Fibroblast of skin of right biceps (primary cell): ENCODE results near the gene PKNOX2.

Experiments
- DNase-seq: peaks from one replicate; pipeline ENCODE4 v3.0.0-alpha.2; 2013

PKNOX2 gene

DNA sequence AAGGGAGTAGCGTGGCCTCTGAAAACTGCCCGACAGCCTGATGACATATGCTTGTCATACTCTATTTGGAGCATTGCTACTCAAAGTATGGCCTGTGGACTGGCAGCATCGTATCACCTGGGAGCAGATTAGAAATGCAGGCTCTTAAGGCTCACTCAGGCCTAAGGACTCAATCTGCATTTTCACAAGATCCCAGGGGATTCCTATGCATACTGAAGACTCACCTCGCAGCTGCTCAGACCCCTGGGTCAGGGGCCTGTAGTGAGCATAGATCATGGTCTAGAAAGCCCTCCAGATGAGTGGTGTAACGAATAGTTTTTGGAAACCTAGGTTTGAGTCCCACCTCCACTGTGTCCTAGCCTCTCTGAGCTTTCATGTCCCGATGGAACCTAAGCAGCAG lies 205.3 kb downstream of the PKNOX2 start:
- no peak for DNase-seq

DNA sequence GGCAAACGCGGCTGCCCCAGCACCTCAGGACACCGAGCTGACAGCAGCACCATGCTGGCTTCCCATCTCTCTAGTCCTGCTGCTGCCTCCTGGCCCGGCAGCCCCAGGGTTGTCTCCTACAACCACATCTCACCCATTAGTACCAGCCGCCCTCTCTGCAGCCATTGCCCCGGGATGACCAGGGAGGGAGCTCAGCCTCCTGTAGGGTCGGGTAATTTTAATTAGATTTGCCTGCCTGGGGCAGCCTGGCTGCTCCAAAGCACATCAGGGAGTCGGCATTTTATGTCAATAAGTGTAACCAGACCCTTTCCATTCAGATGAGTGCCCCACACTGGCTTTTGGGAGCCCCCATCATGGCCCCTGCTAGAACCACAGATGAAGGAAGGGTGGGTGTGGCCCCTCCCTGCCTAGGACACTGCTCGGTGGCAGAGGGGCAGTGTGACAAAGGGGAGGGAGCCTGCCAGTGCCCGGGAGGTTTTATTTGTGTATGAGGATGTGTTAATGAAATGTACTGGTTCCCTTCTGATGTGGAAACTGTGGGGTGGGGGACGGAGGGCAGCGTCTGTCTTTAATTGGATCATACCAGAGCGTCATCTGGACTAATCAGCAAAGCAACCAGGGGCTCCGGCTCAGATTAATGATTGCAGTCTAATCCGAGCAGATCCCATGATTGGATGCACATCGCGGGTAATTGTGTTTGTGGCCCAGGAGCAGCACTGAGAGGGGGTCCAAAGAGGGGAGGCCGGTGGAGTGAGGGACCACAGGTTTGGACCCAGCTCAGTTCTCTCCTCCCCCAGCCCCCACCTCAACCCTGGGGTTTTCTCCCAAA lies 206.2 kb downstream of the PKNOX2 start:
- no peak for DNase-seq

DNA sequence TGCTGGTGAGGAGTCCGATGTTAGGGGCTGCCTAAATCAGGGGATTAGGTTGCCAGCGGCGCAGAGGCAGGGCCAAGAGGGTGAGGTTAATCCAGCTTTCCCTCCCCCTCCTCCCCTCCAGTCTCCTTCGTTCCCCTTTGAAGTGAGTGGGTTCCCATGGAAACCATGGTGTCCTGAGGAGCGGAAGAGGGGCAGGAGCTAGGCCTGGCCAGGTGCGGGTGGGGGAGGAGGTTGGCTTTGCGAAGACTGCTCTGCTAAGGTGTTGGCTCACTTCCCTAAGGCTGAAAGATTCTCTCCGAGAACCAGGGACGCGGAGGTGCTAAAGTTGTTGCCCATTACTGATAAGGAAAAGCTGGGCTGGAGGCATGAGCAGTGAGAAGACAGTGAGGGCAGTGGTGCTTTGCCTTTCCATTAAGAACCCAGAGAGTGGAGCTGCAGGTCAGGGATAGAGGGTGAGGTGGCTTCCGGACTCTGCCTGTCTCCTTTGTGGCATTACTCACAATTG lies 206.9 kb downstream of the PKNOX2 start:
- no peak for DNase-seq

DNA sequence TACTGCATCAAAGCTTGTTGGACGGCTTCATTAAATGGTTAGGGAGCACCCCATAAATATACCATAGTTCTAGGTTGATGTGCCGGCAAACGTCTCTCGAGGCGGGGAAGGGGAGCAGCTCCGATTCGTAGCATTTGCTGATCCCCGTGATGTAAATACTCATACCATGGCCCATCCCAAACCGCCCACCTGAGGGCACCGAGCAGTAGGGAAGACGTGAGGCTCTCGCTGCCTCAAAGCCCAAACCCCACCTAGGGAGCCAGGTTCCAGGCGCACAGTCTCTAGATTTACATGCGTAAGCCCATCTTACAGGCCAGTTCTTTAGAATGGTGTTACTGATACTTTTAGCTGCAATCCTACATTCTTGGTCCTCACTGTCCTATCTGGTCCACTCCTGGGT lies 207.5 kb downstream of the PKNOX2 start:
- no peak for DNase-seq

DNA sequence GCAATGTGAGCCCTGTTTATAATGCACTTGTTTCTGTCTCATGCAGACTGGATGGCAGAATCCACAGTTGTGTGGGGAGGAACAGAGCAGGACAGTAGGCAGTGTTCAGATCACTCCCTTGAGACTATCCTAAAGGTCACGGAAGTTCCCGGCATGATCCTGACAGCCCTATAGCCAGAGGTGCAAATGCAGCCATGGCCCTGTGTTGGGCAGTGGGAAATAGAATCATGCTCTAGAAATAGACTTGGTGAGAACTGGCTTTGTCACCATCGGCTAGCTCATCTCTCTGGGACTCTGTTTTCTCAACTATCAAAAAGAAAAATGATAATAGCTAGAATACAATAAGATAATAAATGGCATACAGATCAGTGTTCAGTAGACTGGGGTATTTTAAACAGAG lies 208.4 kb downstream of the PKNOX2 start:
- no peak for DNase-seq

DNA sequence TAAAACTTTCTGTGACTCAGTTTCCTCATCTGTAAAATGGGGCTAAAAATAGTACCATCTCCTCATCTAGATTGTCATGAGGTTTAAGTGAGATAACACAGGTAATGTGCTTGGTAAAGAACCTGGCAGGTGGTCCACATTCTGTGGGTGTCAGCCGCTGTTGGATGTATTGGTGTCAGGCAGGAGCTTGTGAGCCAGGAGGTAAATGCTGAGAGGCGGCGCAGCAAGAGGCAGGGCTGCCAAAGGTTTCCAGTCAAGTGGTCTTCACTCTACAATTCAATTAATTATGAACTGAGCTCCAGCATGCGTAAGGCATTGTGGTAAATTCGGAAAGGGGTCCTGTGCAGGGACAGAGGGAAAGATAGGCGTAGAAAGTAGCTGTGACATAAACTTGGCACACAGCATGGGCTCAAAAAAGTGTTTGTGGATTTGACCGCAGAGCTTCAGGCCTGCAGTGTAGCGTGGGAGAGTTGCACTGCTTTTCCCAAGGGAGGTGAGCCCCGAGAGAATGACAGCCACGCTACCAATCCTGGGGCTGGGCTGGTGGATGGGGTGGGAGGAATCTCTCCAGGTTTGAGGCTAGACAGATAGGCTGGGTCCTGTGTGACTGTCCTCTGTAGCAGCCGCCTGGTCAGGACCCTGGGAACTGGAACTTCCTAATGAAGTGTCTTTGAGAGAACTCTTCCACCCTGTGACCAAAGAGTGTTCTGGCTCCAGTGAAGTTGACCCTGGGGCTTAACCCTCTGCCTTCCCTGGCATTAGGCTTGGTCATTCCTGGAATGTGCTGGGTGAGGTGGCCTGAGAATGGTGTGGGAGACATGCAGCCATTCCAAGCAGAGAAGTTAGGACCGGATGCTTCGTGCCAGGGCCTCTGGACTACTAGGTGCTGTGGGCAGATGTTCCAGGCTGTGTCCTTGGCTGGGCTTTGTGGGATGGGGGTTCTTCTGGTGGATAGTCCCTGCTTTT lies 209.2 kb downstream of the PKNOX2 start:
- no peak for DNase-seq

DNA sequence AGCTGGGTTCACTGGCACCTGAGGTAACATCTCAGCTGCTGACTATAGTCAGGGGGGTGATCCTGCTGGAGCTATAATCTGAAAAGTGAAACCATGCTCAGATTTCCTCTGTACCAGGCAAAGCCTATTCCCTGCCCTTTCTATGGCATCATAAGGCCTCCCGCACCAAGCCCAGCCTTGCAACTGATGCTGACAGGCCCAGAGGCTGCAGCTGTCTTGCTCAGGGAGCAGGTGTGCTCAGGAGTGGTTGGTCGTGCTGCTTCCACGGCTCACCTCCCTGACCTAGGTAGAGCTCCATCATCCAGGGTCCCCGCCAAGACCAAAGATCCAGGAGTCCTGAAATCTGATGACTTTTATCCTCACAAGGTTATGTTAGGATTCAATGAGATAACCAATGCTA lies 209.8 kb downstream of the PKNOX2 start:
- no peak for DNase-seq

DNA sequence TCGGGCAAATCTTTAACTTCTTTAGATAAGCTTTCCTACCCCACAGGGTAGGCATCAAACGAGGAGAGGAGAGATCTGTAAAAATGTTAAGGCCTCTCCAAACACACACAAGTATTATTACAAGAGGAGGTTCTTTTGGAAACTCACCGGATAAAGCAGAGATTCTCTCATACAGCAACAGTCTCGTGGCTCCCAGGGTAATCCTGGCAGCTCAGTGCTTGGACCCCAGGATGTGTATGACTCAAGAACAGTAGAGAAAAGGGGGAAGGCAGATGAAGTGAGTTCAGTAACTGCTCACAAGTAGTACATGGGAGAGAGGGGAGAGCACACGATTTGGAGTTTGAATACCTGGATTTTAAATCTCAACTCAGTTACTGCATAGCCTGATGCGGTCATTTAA lies 210.6 kb downstream of the PKNOX2 start:
- no peak for DNase-seq

DNA sequence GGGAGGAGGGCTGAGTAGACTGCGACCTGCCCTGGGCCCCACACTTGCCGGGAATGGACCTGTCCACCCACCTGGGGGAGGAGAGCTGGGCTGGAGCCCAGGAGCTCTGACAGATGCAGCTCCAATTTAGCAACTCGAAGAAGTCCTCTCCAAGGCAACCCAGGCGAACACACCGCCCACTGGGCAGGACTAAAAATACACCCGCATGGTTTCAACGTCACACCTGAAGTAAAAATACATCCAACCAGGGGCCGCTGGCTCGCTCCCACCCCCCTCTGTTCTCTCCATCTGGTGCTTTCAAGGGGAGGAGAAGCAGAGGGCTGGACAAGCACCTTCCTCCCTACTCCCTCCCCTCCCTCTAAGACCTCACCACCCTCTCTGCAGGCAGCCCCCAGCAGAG lies 211.6 kb downstream of the PKNOX2 start:
- DNase-seq = peak; percentile 16

DNA sequence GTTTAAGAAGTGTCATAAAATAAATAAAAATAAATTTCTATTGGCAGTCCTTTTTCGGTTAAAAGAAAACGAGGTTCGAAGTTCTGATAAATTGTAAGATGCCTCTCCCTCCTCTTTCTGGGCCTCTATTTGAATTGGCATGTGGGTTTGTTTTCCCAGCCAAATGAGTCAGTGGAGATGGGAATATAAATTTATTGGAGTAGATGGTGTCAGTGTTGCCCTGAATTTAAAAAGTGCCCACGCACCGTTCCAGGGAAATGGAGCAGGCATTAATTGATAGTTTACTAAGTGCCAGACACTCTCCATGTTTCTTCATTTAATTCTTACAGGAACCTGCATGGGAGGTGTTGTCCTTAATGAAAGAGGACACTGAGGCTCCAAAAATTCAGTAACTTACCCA lies 212.3 kb downstream of the PKNOX2 start:
- no peak for DNase-seq

DNA sequence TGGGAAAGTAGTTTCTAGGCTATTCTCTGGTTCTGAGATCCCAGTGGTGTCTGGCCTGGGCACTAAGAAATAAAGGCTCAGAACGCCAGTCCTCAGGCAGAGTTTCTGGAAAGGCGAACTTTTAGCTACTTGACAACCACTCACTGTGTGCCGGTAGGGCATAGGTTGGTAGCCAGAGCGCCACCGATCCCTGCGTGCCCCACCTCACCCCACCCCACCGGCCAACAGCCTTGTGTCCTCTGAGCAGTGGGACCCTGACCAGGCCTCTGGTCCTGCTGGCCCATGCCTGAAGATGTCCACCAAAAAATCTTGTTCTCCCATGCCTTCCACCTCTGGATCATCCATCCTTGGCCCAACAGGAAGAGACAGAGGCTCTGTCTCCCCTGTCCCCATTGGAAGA lies 213.5 kb downstream of the PKNOX2 start:
- no peak for DNase-seq

DNA sequence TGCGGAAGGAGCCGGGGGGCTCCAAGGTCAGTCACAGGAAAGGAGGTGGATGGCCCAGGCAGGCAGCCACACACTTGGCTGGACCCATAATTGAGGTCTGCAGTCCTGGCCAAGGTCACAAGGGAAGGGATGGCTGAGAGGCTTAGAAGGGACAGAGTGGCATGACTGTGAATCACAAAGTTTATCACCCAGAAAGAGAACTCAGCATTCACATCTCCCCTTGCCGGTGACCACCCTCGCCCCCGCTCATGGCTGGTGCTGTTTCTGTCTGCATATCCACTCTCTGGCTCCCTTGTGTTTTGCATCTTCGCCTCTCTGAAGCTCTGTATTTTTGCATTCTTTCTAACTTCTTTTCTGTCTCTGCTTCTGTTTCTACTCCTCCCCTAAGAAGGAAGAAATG lies 214.0 kb downstream of the PKNOX2 start:
- no peak for DNase-seq

DNA sequence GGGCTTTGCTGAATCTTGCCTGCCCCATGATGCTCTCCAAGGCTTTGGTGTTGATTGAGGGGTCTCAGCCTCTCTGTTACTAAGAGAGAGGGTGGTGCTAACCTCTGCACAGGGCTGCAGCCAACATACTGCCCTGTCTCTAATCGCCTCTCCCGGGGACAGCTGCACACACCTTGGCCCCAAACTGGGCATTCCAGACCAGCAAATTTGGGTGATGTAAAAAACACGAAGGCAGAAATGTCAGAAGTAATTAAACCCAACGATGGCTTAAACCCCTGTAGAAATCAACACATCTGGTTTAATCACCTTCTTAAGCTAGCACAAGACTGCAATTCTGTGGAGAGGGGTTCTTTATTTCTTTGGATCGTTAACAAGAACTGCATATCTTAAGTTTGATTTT lies 215.0 kb downstream of the PKNOX2 start:
- DNase-seq = no peak

DNA sequence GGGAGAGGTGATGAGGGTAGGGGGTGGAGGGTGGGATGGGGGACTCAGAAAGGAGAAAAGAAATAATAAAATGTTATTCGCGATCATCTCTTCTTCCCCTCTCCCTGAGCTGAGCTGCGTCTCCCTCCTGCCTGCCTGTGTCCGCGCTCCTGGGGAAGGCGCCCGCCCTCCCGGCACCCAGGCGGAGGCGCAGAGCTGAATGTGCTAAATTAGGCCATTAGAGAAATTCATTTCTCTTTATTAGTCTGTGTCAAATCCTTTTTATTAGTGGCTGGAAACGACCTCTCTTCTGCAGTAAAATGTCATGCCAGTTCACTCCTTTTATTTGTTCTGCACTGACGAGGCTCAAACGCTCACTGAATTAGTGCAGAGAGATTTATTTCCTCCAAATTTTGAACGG lies 215.4 kb downstream of the PKNOX2 start:
- no peak for DNase-seq

DNA sequence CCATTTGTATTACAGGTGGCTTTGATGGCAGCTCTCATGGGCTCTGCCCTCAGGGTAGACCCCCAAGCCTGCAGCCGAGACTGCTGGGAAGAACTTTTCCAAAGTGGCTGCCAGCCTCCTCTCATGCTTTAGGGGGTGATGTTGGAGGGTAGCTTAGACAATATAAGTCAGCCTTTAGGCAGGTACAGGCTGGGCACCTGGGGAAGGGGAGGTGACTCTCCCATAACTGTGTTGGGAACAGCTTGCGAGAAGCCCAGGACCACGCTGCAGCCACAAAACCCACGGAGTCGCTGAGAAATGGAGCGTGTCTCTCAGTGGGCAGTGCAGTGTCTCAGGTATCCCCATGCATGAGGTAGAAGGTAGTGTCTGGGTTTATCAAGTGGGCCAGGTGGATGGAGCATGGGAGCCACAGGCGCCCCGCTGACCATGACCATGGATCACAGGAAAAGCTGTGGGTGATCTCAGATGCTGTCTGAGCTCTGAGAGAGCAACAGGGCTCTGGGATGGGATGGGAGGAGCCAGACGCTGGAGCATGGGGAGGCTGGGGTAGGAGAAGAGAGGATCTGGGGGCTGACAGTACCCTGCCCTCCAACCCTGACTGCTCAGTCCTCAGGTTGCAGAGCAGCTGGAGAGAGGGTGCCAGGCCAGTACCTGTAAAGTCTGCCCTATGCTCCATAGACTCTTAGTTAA lies 216.3 kb downstream of the PKNOX2 start:
- DNase-seq = no peak

DNA sequence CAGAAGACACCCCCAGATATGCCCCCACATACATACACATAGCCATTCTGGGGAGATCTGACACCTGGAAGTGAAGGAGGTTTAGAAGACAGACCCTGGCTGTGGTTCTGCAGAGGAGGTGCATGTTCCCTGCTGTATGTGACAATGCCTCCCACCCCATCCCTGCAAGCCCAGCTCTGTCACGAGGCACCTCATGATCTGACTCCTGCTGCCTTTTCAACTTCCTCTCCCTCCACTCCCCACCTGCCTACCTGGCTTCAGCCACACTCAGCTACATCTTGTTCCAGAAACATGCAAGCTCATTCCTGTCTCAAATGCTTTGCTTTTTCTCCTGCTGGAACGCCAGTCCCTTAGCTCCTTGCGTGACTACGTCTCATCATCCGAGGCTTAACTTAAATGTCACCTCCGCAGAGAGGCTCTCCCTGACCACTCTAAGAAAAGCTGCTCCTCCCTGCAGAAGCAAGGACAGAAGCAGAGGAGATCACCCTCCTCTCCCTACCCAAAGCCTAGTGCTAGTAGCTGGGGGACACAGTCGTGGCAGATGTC lies 217.0 kb downstream of the PKNOX2 start:
- no peak for DNase-seq

DNA sequence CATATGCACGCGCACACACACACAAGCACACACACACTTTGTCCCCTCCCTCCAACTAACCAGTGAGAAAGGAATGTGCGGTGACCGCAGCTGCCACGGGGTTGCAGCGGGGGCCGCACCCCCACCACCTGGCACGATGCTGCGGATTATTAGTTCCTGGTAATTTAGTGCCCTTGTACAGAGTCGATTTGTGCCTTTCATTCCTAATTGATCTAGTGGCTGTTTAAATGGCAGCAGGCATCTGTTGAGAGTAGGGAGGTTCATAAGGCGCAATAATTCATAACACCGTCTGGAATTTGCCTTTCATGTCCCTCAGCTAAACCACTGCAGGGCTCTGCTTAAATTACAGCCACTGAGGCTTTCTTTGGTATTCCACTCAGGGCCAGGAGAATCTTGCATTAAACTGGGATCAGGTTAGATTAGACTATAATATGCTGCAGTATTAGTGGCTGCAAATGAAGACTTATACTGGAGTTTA lies 217.8 kb downstream of the PKNOX2 start:
- peak; percentile 15 for DNase-seq

DNA sequence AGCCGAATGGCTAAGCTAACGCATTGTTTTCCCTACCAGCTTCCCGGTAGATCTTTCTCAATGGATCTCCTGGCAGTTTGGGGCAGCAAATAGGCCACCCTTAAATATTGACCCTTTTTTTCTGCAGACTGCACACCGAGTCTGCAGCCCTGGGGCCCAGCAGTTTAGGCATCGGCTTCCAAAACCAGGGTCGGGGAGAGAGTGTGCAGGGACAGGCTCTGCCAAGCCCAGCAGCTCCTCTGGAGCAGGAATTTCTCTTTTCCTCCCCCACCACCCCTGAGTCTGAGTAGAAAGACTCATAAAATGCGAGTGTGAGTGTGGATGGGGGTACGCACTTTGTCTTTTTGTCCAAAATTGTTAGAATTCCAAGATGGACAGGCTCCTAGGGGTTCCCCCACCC lies 218.3 kb downstream of the PKNOX2 start:
- DNase-seq = no peak

DNA sequence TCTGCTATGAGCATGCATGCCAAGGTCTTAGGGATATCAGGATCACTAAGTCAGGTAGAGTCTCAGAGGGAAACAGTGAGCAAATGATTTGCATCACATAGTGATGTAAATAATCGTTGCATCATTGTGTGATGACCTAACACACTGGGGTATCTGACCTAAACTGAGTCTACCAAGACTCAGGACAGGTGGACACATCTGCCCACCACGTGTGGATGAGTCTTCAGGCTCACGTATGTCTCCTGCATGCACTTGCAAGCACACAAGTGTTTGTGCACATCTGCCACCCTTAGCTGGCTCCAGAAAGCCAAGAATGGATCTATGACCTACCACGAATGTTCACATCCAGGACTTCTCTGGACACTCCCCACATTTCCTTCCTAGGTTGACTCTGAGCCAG lies 220.3 kb downstream of the PKNOX2 start:
- no peak for DNase-seq

DNA sequence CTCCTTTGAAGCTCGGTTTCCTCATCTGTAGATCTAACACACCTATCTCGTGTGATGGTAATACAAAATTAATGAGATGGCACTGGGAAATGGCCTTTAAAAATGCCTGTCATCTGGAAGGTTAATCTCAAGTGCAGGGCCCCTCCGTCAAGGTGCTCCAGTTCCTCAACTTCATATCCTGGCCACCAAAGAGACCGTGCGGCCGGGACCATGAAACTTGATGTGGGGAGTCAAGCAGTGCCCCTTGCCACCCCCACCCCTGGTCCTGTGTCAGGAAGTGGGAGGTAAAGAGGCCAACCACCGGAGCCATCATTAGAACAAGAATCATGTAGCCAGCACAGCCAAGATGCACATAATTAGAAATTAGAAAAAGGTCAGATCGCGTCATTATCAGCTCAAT lies 223.3 kb downstream of the PKNOX2 start:
- DNase-seq = no peak

DNA sequence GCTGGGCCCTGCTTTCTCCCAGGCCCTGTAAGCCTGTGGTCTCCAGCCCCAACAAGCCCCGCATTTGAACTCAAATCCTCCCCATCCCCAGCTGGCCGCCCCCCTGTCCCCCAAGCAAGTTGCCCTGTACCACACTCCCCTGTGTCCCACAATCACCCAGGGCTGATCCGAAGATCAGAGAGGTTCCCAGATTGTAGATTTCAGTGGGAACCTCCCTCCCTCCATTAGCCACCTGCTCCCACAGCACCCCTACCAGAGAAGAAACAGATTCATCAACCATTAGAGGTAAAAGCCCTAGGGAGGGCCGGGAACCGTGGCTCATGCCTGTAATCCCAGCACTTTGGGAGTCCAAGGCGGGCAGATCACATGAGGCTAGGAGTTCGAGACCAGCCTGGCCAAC lies 224.1 kb downstream of the PKNOX2 start:
- no peak for DNase-seq

DNA sequence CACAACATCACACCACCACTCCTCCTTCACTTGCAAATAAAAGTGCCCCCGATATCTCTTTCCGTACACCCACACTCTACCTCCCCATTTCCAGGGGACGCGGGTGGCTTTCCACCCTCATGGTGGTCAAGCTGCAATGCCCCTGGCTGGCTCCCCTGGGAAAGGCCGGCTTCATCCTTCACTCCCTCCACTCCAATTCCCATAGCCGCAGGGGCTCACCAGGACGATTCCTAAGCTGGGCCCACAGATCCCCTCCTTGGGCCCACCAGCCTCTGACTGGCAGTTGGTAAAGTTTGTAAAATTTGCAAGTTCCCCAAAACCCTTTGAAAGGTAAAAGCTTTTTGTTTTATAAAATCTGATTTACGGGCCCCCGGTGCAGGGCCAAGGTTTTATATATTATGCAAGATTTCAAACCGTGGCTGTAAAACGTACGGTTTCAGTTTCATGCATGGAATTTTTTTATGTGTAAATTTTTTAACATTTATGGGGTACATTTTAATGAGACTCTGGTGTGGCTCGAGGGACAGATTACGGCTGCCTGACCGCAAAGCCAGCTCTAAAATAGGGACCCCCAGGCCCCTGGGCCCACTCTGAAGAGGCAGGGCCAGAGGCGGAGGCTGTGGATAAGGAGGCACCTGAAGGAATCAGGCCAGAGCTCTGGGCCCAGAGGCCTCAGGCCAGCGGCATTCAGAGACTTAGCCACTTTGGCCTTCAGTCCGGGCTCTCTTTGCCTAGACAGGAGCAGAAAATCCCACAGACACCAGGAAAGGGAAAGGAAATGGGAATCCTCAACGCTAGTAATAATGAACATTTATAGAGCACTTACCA lies 225.0 kb downstream of the PKNOX2 start:
- DNase-seq = no peak
